ENCODE results near the gene KRTAP10-5. TPM values are rescaled to one million over a fixed set of nuclear protein-coding genes. Genes with fewer than 3 reads are reported as not detected.

KRTAP10-5 gene
- total RNA-seq, 1 experiment from 2014 or later = not detected

DNA sequence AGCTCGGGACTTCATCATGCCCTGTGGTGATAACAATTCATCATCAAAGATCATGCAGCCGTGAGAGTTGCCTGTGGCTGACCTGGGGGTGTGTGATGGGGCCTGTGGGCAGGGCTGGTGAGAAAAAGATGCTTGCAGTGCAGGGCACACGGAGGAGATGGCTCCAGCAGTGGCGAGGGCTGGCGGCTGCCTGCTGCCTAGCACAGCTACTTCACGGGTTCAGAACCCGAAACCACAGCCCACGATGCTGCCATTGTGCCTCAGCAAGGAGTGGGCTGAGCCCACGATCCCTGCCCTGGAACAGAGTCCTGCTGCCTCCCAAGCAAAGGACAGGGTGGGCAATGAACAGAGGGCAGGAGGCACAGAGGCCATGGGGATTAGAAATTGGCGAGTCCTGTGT is 45.9 kb upstream of the KRTAP10-5 start:
- no peaks in the 10 kb centered on the region for H3K9me2 ChIP-seq (ENCODE audit: insufficient read depth)
- RAD21 ChIA-PET (ENCODE audit: low non-redundant PET in 1 of 2, low total read pairs in 2 of 2, uncharacterized antibody in 2 of 2, unreplicated experiment in 2 of 2) = no interaction called here
- no peak overlapping the region for H3K4me3 ChIP-seq (replicated peaks in 1 of 2; ENCODE audit: low read depth in 1 of 2, low read length in 2 of 2)
- no peaks in the 10 kb centered on the region for H3K36me3 ChIP-seq (ENCODE audit: control insufficient read depth in 1 of 2, insufficient read depth in 2 of 2, low read length in 2 of 2)
- POLR2A ChIA-PET = no interaction called here
- no peak overlapping the region for H3K27ac ChIP-seq (ENCODE audit: low read depth, low read length)
- intact Hi-C loops (cut with micrococcal nuclease) = no loop called here
- ATAC-seq (no peak), DNase-seq (ENCODE audit: low read depth, low spot score) (no peak)
- BruUV-seq (replicated peaks) = no TSS peak
- no peaks in the 10 kb centered on the region for H3K27me3 ChIP-seq (ENCODE audit: insufficient read depth, low read length)
- H3K9me3 ChIP-seq (ENCODE audit: control insufficient read depth in 1 of 2, insufficient read depth in 1 of 2, low read depth in 1 of 2, low read length in 2 of 2) = peaks cover 10 to 29% of the 10 kb centered on the region in 2 experiments; a peak in 3 of 4 replicates
- CTCF ChIA-PET = no interaction called here
- H3K4me2 ChIP-seq (ENCODE audit: low read length) = no peak overlapping the region
- H2AFZ ChIP-seq (ENCODE audit: low read depth, low read length, poor library complexity, severe bottlenecking) = no peak overlapping the region
- H3K79me2 ChIP-seq (ENCODE audit: insufficient read depth, low read length) = no peaks in the 10 kb centered on the region
- no peaks in the 10 kb centered on the region for H4K20me1 ChIP-seq (ENCODE audit: insufficient read depth)
- no peak overlapping the region for H3K9ac ChIP-seq (ENCODE audit: low read length)
- H3K4me1 ChIP-seq (ENCODE audit: control insufficient read depth in 1 of 2, insufficient read depth in 2 of 2, low read length in 2 of 2) = no peaks in the 10 kb centered on the region
- TF ChIP-seq FOSL1 (IDR thresholded peaks at IDR 0.05; ENCODE audit: low read depth) (no peak), SP1 (IDR thresholded peaks at IDR 0.05; ENCODE audit: low read depth) (no peak), POLR2AphosphoS5 (IDR thresholded peaks at IDR 0.05; ENCODE audit: low read depth, low read length) (no peak), JUND (IDR thresholded peaks at IDR 0.05) (no peak), RAD21 (IDR thresholded peaks at IDR 0.05; ENCODE audit: low read depth) (no peak), POLR2A (IDR thresholded peaks at IDR 0.05; ENCODE audit: borderline replicate concordance, extremely low read depth, insufficient read depth, insufficient read length) (no peak)
- TF ChIP-seq, protein P1, sequence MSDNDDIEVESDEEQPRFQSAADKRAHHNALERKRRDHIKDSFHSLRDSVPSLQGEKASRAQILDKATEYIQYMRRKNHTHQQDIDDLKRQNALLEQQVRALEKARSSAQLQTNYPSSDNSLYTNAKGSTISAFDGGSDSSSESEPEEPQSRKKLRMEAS (IDR thresholded peaks at IDR 0.05) = no peak

DNA sequence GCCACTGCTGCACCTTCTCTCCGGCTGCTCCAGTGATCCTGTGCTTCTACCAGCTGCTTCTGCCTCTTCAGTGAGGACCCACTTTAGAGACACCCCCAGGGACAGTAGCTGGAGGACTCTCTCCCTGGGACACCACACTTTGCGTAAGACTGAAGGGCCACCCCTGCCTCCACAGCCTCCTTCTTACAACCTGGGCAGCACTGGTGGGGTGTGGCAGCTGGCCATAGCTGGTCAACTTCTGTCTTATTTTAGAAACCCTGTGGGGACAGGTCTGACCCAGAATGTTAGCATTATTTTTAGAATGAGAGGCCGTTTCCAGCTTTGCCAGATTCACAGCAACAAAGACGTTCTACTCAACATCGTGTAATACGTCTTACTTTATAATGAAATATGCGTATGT is 45.4 kb upstream of the KRTAP10-5 start:
- Histone ChIP-seq H3K36me3 (ENCODE audit: control insufficient read depth in 1 of 2, insufficient read depth in 2 of 2, low read length in 2 of 2) (no peaks in the 10 kb centered on the region), H3K27ac (ENCODE audit: low read depth, low read length) (no peak overlapping the region), H3K9me3 (ENCODE audit: control insufficient read depth in 1 of 2, insufficient read depth in 1 of 2, low read depth in 1 of 2, low read length in 2 of 2) (peaks cover 10 to 32% of the 10 kb centered on the region in 2 experiments; a peak in 3 of 4 replicates), H3K4me2 (ENCODE audit: low read length) (no peak overlapping the region), H3K79me2 (ENCODE audit: insufficient read depth, low read length) (no peaks in the 10 kb centered on the region), H4K20me1 (ENCODE audit: insufficient read depth) (no peaks in the 10 kb centered on the region), H2AFZ (ENCODE audit: low read depth, low read length, poor library complexity, severe bottlenecking) (no peak overlapping the region), H3K9me2 (ENCODE audit: insufficient read depth) (no peaks in the 10 kb centered on the region), H3K4me3 (replicated peaks in 1 of 2; ENCODE audit: low read depth in 1 of 2, low read length in 2 of 2) (no peak overlapping the region), H3K9ac (ENCODE audit: low read length) (no peak overlapping the region), H3K4me1 (ENCODE audit: control insufficient read depth in 1 of 2, insufficient read depth in 2 of 2, low read length in 2 of 2) (no peaks in the 10 kb centered on the region), H3K27me3 (ENCODE audit: insufficient read depth, low read length) (no peaks in the 10 kb centered on the region)
- no peak for DNase-seq (ENCODE audit: low read depth, low spot score)
- BruUV-seq (replicated peaks) = no TSS peak
- no peak for ATAC-seq
- POLR2A ChIA-PET = no interaction called here
- TF ChIP-seq SRF (IDR thresholded peaks at IDR 0.05; ENCODE audit: low read depth) (no peak), EZH2phosphoT487 (IDR thresholded peaks at IDR 0.05; ENCODE audit: borderline replicate concordance) (no peak), SIN3A (IDR thresholded peaks at IDR 0.05; ENCODE audit: low read depth) (no peak), JUND (IDR thresholded peaks at IDR 0.05) (no peak), EZH2 (IDR thresholded peaks at IDR 0.05) (no peak), CEBPB (IDR thresholded peaks at IDR 0.05; ENCODE audit: low read depth) (no peak), RAD21 (IDR thresholded peaks at IDR 0.05; ENCODE audit: low read depth) (no peak), POLR2A (IDR thresholded peaks at IDR 0.05; ENCODE audit: borderline replicate concordance, extremely low read depth, insufficient read depth, insufficient read length) (no peak), SP1 (IDR thresholded peaks at IDR 0.05; ENCODE audit: low read depth) (no peak), TCF7L2 (IDR thresholded peaks at IDR 0.05; ENCODE audit: borderline replicate concordance, extremely low read depth, insufficient read depth, insufficient read length) (no peak), EGR1 (IDR thresholded peaks at IDR 0.05; ENCODE audit: low read depth) (no peak), POLR2AphosphoS5 (IDR thresholded peaks at IDR 0.05; ENCODE audit: low read depth, low read length) (no peak), ZFX (IDR thresholded peaks at IDR 0.05) (no peak)
- TF ChIP-seq, protein P2, sequence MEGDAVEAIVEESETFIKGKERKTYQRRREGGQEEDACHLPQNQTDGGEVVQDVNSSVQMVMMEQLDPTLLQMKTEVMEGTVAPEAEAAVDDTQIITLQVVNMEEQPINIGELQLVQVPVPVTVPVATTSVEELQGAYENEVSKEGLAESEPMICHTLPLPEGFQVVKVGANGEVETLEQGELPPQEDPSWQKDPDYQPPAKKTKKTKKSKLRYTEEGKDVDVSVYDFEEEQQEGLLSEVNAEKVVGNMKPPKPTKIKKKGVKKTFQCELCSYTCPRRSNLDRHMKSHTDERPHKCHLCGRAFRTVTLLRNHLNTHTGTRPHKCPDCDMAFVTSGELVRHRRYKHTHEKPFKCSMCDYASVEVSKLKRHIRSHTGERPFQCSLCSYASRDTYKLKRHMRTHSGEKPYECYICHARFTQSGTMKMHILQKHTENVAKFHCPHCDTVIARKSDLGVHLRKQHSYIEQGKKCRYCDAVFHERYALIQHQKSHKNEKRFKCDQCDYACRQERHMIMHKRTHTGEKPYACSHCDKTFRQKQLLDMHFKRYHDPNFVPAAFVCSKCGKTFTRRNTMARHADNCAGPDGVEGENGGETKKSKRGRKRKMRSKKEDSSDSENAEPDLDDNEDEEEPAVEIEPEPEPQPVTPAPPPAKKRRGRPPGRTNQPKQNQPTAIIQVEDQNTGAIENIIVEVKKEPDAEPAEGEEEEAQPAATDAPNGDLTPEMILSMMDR (IDR thresholded peaks at IDR 0.05 in 2 of 3, conservative IDR thresholded peaks at IDR 0.05 in 1 of 3; ENCODE audit: borderline replicate concordance in 1 of 3, insufficient read depth in 1 of 3, low read depth in 2 of 3, low read length in 2 of 3) = no peak
- TF ChIP-seq, protein P3, sequence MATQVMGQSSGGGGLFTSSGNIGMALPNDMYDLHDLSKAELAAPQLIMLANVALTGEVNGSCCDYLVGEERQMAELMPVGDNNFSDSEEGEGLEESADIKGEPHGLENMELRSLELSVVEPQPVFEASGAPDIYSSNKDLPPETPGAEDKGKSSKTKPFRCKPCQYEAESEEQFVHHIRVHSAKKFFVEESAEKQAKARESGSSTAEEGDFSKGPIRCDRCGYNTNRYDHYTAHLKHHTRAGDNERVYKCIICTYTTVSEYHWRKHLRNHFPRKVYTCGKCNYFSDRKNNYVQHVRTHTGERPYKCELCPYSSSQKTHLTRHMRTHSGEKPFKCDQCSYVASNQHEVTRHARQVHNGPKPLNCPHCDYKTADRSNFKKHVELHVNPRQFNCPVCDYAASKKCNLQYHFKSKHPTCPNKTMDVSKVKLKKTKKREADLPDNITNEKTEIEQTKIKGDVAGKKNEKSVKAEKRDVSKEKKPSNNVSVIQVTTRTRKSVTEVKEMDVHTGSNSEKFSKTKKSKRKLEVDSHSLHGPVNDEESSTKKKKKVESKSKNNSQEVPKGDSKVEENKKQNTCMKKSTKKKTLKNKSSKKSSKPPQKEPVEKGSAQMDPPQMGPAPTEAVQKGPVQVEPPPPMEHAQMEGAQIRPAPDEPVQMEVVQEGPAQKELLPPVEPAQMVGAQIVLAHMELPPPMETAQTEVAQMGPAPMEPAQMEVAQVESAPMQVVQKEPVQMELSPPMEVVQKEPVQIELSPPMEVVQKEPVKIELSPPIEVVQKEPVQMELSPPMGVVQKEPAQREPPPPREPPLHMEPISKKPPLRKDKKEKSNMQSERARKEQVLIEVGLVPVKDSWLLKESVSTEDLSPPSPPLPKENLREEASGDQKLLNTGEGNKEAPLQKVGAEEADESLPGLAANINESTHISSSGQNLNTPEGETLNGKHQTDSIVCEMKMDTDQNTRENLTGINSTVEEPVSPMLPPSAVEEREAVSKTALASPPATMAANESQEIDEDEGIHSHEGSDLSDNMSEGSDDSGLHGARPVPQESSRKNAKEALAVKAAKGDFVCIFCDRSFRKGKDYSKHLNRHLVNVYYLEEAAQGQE (IDR thresholded peaks at IDR 0.05; ENCODE audit: low read depth) = no peak
- TF ChIP-seq, protein P1 (IDR thresholded peaks at IDR 0.05) = no peak
- CTCF ChIA-PET = no interaction called here
- RAD21 ChIA-PET (ENCODE audit: low non-redundant PET in 1 of 2, low total read pairs in 2 of 2, uncharacterized antibody in 2 of 2, unreplicated experiment in 2 of 2) = no interaction called here
- intact Hi-C loops (cut with micrococcal nuclease) = no loop called here
